Activated naive CD8-positive, alpha-beta T cell treated with anti-CD3 and anti-CD28 coated beads, Interleukin-2, amount 50 U/mL, for 24 hours (primary cell): ENCODE results near the gene RHOBTB1.

Source experiments
- ATAC-seq: fragments of 150-1000 bp; cut with Tn5 transposase; one replicate; pipeline ENCODE4 v1.10.0; 2021
- DNase-seq: peaks from one replicate; pipeline ENCODE4 v3.0.0; 2021
- H3K27ac Mint-ChIP-seq: one replicate; pipeline ENCODE4 v1.8.0; 2021; ENCODE audit warnings: mild to moderate bottlenecking, mixed read lengths
- H3K27me3 Mint-ChIP-seq: one replicate; pipeline ENCODE4 v1.8.0; 2021; ENCODE audit warnings: mixed read lengths
- H3K36me3 Mint-ChIP-seq: one replicate; pipeline ENCODE4 v1.8.0; 2021; ENCODE audit warnings: low read depth, mixed read lengths
- H3K4me1 Mint-ChIP-seq: one replicate; pipeline ENCODE4 v1.8.0; 2021; ENCODE audit warnings: mixed read lengths
- H3K4me3 Mint-ChIP-seq: one replicate; pipeline ENCODE4 v1.8.0; 2021; ENCODE audit warnings: mild to moderate bottlenecking, moderate library complexity, mixed read lengths
- H3K9me3 Mint-ChIP-seq: one replicate; pipeline ENCODE4 v1.8.0; 2021; ENCODE audit warnings: mixed read lengths

RHOBTB1 gene, protein sequence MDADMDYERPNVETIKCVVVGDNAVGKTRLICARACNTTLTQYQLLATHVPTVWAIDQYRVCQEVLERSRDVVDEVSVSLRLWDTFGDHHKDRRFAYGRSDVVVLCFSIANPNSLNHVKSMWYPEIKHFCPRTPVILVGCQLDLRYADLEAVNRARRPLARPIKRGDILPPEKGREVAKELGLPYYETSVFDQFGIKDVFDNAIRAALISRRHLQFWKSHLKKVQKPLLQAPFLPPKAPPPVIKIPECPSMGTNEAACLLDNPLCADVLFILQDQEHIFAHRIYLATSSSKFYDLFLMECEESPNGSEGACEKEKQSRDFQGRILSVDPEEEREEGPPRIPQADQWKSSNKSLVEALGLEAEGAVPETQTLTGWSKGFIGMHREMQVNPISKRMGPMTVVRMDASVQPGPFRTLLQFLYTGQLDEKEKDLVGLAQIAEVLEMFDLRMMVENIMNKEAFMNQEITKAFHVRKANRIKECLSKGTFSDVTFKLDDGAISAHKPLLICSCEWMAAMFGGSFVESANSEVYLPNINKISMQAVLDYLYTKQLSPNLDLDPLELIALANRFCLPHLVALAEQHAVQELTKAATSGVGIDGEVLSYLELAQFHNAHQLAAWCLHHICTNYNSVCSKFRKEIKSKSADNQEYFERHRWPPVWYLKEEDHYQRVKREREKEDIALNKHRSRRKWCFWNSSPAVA

DNA sequence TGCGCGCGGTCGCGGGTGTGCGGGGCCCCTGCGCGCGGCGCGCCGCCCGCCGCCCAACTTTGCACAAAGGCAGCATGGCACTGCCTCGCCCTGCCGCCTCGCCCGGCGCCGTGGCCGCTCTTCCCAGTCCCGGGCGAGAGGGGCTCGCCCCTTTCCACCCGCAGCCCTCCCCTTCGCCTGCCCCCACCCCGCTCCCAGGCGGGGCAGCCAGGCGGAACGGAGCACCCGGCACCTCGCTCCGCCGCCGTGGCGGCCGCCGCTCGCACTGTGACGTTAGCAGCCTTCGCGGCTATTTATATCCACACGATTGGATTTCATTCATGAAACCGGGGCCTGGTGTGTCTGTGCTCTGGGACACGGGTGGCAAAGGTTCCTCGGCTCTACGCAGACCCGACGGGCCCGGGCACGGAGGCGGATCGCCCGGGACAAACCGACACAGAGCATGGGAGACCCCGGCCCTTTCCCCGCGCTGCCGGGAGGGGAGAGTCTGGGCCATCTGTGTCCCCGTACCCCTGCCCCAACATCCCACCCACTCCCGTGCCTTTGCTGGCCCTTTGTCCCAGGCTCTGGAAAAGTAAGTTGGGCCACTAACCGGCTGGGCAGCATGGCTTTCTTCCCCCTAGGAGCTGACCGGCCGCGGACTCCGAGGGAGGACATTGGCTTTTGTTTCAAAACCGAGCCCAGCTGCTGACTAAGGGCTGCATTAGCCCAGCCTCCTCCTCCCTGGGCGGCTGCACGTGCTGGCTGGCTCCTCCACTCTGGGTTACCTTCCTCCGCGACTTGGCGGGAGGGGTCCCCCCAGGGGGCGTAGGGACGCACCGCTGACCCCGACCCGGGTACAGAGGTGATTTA lies at the start of gene RHOBTB1:
TSS of gene RHOBTB1 (minus strand) at position 128 of the 852 bp plus-strand sequence. CDS start 32,643 bp downstream, outside the sequence.
- H3K4me3 Mint-ChIP-seq = peak within 1 kb of the TSS; percentile 58
- no peaks in the 10 kb centered on the region for H3K36me3 Mint-ChIP-seq
- DNase-seq (peak; percentile 40), ATAC-seq (peak; percentile 61)
- peaks cover 44% of the 10 kb centered on the region for H3K27me3 Mint-ChIP-seq
- H3K4me1 Mint-ChIP-seq = peaks cover 6% of the 10 kb centered on the region
- no peaks in the 10 kb centered on the region for H3K9me3 Mint-ChIP-seq
- no peak within 1 kb of the TSS for H3K27ac Mint-ChIP-seq

DNA sequence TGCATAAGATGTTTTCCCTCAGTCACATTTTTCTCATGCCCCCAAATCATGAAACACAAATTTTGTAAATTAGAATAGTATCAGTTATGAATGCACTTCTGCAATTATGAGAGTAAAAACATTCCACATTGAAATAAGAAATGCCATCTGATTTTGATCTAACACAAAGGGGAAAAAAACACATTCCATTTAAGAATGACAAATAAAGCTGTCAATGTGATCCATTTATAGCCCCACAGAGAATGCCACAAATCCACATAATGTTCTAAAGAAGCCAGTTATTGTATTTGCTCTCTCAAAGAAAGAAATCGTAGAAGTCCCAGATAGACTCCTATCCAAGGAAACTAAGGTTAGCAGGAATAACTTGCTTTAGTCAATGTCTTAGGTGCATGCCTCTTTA lies 48.7 kb upstream of the RHOBTB1 start:
- no peaks in the 10 kb centered on the region for H3K9me3 Mint-ChIP-seq
- DNase-seq = no peak

DNA sequence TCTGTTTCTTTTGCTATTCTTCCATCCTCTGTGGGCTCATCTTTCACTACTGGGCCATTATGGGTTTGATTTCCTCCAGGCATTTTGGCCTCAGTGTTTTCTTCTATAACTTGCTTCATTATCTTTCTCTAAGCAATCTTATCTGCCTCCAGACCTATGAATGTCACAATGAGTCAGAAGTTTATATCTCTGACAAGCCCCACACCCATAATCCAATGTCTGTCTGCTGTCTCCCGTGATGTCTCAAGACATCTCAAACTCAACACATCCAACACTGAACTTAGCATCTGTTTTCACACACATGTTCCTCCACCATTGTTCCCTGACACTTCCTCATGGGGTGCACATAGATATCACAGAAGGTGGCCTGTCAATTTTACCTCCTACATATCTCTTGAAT lies 46.7 kb upstream of the RHOBTB1 start:
- no peak for ATAC-seq
- no peak overlapping the region for H3K27ac Mint-ChIP-seq
- no peak overlapping the region for H3K4me3 Mint-ChIP-seq
- H3K36me3 Mint-ChIP-seq = no peaks in the 10 kb centered on the region
- DNase-seq = no peak
- H3K4me1 Mint-ChIP-seq = peaks cover 6% of the 10 kb centered on the region
- no peaks in the 10 kb centered on the region for H3K9me3 Mint-ChIP-seq
- peaks cover 4% of the 10 kb centered on the region for H3K27me3 Mint-ChIP-seq

More for the DNA sequence above, 48.7 kb upstream of the RHOBTB1 start:
- H3K4me3 Mint-ChIP-seq = no peak overlapping the region
- no peak overlapping the region for H3K27ac Mint-ChIP-seq
- H3K36me3 Mint-ChIP-seq = no peaks in the 10 kb centered on the region
- ATAC-seq = no peak
- H3K4me1 Mint-ChIP-seq = peaks cover 6% of the 10 kb centered on the region
- no peaks in the 10 kb centered on the region for H3K27me3 Mint-ChIP-seq

DNA sequence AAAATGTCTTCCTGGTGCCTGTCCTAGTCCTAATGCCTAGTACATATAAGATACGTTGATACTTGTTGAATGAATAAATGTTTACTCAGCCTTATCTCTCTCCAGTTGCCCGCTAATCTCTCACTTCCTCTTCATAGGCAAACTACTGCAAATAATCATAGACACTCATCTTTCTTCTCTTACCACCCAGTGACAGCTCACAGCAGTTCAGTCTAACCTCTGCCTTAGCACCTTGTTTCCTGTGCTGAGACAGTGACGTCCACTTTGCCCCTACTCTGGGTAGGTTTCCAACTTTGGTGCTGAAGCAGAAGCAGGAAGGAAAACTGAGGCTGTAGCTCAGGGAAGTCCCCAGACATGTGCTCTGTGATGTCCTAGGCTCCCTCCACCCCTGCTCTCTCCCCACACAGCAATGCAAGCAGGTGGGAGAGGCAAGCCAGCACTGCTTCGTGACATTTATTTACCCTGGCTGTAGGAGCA lies 45.5 kb upstream of the RHOBTB1 start:
- Mint-ChIP-seq H3K27me3 (peaks cover 4% of the 10 kb centered on the region), H3K27ac (no peak overlapping the region), H3K36me3 (no peaks in the 10 kb centered on the region), H3K4me3 (no peak overlapping the region), H3K9me3 (no peaks in the 10 kb centered on the region), H3K4me1 (peaks cover 6% of the 10 kb centered on the region)
- ATAC-seq (peak; percentile 57), DNase-seq (peak; percentile 5)

DNA sequence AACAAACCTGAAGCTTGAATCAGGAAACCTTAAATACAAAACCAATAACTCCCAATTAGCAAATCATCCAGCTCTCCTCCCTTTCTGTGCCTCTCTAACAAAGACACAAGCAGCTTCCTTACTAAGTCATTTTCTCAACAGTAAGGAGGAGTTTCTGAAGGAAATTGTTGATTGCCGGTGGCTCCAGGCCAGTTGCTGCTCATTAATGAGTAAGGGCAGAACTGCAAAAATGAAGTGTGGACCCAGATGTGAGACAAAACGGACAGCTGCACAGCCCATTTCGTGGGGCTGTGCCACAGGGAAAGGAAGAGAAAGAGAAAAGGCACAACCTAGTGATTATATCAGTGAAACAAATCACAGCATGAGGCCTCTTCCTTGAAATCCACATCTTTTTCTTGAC lies 42.8 kb upstream of the RHOBTB1 start:
- no peak overlapping the region for H3K4me3 Mint-ChIP-seq
- H3K27ac Mint-ChIP-seq = no peak overlapping the region
- DNase-seq = no peak
- H3K9me3 Mint-ChIP-seq = no peaks in the 10 kb centered on the region
- H3K4me1 Mint-ChIP-seq = peaks cover 6% of the 10 kb centered on the region
- H3K27me3 Mint-ChIP-seq = peaks cover 4% of the 10 kb centered on the region
- no peak for ATAC-seq
- no peaks in the 10 kb centered on the region for H3K36me3 Mint-ChIP-seq

DNA sequence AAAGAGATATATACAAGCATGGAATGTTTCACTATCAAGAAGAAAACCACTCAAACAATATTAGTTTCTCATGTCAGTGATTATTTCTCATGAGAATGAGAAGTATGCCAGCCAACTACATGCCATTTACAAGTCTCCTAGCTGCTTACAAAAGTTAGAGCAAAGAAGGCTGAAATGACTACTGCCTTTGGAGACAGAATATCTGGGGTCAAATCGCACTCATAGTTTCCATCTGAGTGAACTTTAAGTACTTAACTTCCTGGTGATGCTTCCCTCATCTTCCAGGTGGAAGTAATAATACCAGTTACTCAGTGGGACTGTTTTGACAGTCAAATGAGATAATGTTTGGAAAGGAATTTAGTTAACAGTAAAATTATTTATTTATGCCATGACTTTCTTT lies 42.0 kb upstream of the RHOBTB1 start:
- no peak overlapping the region for H3K27ac Mint-ChIP-seq
- H3K36me3 Mint-ChIP-seq = no peaks in the 10 kb centered on the region
- peaks cover 6% of the 10 kb centered on the region for H3K4me1 Mint-ChIP-seq
- H3K27me3 Mint-ChIP-seq = peaks cover 4% of the 10 kb centered on the region
- H3K9me3 Mint-ChIP-seq = no peaks in the 10 kb centered on the region
- ATAC-seq (no peak), DNase-seq (no peak)
- H3K4me3 Mint-ChIP-seq = no peak overlapping the region

DNA sequence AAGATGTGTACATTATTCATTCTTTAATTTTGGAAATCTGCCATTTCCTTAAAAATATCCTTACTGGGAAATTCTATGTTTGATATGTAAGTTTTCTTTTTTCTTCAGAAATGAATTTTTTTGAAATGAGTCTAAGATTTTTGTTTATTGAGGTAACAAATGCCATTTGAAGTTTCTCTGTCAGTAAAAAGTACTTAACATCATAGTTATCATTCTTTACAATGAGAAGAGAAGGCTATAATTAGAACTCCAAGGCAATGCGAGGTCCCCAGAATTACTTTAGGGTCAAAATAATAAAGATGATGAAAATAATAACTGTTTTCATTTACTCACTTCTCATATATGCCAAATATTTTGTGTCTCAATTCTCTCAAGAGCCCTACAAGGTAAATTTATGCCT lies 37.0 kb upstream of the RHOBTB1 start:
- Mint-ChIP-seq H3K4me3 (no peak overlapping the region), H3K36me3 (no peaks in the 10 kb centered on the region), H3K9me3 (no peaks in the 10 kb centered on the region), H3K4me1 (peaks cover 3% of the 10 kb centered on the region), H3K27ac (no peak overlapping the region), H3K27me3 (peaks cover 13% of the 10 kb centered on the region)
- DNase-seq (no peak), ATAC-seq (no peak)

DNA sequence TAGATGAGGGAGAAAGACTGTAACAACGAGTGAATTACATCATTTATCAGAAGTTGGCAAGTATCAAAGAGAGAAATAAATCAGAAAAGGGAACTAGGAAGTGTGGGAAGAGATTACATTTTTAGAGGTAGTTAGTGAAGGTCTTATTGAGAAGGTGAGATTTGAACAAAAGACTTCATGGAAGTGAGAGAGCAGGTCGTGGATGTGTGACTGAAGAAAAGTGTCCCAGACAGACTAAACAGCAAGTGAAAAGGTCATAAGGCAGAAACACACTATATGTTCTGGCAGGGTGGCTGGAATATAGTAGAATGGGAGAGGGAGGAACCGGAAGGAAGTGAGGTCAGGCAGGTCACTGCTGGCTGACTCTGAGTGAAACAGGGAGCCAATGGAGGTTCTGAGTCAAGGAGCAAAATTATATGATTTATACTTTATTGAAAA lies 35.7 kb upstream of the RHOBTB1 start:
- no peak for DNase-seq
- Mint-ChIP-seq H3K36me3 (no peaks in the 10 kb centered on the region), H3K4me1 (peaks cover 14% of the 10 kb centered on the region), H3K4me3 (no peak overlapping the region), H3K27me3 (peaks cover 13% of the 10 kb centered on the region), H3K9me3 (no peaks in the 10 kb centered on the region), H3K27ac (no peak overlapping the region)
- ATAC-seq = no peak

DNA sequence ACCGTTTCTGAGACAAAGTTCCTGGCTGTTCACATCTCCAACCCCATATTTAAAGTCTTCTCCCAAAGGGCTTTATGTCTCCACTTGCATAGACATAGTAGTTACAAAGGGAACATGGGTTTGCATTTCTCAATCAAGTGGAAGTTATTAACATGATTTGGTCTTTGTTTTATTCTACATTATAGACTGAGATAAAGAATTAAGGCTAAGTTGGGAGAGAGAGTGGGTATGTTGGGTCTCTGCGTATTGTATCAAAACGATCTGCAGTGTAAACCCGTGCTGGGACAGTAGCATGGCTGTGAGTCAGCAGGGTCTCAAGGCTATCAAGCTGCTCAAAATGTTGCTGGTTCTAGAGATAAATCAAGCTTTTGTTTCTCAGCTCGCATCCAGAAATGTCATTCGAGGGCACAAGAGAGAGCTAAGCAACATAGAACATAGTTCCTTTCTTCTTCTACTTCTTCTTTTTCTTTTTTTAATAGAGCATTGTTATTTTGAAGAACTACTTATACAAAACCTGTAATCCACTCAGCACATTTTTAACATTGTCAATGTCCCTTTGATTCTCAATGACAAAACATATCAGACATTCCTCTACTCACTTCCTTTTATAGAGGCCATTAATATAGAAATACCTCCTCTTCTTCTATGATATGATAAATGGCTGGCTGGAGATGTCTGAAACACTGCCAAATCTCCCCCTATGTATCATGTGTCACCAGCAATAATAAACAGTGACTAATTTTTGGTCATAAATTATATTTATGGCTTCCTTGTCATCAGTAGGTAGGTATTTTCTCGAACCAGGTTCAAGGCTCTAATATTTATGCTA lies 34.5 kb upstream of the RHOBTB1 start:
- Mint-ChIP-seq H3K36me3 (no peaks in the 10 kb centered on the region), H3K4me3 (no peak overlapping the region), H3K9me3 (no peaks in the 10 kb centered on the region), H3K4me1 (peaks cover 22% of the 10 kb centered on the region), H3K27me3 (peaks cover 13% of the 10 kb centered on the region), H3K27ac (no peak overlapping the region)
- no peak for ATAC-seq
- no peak for DNase-seq

DNA sequence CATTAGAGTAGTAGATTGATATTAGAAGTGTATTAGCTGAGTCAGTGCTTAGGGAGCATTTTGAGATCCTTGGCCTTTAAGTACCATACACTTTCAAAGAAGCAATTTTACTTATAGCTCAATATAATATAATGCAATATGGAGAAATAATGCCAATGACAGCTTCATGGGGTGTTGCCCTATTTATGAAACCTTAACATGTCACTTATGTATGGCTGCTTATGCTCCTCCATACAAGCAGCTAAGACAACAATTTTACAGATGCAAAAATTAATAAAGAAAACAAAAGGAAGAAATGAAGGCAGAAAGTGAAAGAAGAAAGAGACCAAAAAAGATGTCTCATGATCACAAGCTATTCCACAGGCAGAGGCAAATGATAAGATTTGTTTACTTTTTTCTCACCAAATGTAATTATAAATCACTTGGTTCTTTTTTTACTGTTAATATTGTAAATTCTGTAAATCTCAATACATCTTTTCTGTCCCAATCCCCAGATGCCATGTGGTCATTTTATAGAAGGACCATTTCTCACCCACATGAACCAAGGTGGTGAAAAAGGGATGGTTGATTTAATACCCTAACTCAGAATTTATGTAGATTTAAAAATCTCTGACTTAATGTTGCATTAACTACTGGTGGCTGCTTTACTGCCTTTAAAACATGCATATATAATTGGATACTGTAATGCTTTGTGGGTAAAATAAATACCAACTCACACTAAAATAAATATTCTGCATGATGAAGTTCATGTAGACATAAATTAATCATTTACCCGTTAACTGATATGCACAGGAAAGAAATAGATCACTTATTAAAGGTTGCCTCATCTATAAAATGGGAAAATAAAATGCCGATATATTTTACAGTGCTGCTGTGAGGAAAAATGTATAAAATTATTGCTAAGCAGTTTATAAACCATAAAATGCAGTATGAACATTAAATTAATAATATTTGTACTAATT lies 33.5 kb upstream of the RHOBTB1 start:
- Mint-ChIP-seq H3K36me3 (no peaks in the 10 kb centered on the region), H3K4me1 (peaks cover 24% of the 10 kb centered on the region)

DNA sequence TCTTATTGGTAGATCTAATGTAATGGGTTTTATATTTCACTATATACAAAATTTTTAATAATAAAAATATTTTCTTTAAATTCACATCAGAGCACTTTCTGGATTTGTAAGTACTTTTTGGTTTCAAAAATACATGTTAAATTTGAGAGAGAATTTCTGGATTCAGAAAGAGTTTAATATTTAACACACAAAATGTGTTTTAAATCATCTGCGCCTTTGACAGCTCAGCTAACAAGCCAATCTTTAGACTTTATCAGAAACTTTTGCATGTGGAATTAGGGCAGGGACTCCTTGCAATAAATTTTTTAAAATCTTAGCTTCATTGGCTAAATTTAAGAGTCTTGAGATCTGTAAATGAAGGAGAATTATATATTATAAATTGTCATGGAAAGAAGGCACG lies 32.7 kb upstream of the RHOBTB1 start:
- ATAC-seq (no peak), DNase-seq (no peak)
- no peaks in the 10 kb centered on the region for H3K9me3 Mint-ChIP-seq
- H3K36me3 Mint-ChIP-seq = no peaks in the 10 kb centered on the region
- H3K27me3 Mint-ChIP-seq = peaks cover 13% of the 10 kb centered on the region
- H3K4me1 Mint-ChIP-seq = peaks cover 24% of the 10 kb centered on the region
- no peak overlapping the region for H3K27ac Mint-ChIP-seq
- H3K4me3 Mint-ChIP-seq = no peak overlapping the region

More for the DNA sequence above, 33.5 kb upstream of the RHOBTB1 start:
- peaks cover 13% of the 10 kb centered on the region for H3K27me3 Mint-ChIP-seq
- no peaks in the 10 kb centered on the region for H3K9me3 Mint-ChIP-seq
- no peak for ATAC-seq
- no peak for DNase-seq
- H3K27ac Mint-ChIP-seq = no peak overlapping the region
- no peak overlapping the region for H3K4me3 Mint-ChIP-seq

DNA sequence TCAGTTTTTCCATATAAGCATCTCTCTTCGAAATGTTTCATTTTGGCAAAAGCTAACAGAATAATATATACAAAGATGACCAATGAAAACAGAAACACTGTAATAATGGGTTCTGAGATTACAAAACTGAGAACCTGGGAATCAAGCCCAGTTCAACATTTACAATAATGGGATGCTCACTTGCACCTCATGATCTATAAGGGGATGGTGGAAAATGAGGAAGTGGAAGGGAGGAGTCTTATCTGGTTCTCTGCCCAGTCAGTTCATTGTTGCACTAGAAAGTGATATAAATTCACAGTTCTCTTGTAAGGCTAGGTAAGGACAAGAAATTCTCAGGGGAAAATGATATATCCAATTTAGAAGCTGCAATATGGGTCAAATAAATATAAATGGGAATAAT lies 31.7 kb upstream of the RHOBTB1 start:
- H3K4me1 Mint-ChIP-seq = peaks cover 24% of the 10 kb centered on the region
- H3K4me3 Mint-ChIP-seq = no peak overlapping the region
- peaks cover 17% of the 10 kb centered on the region for H3K27me3 Mint-ChIP-seq
- no peak for DNase-seq
- no peaks in the 10 kb centered on the region for H3K36me3 Mint-ChIP-seq
- ATAC-seq = no peak
- H3K27ac Mint-ChIP-seq = no peak overlapping the region
- no peaks in the 10 kb centered on the region for H3K9me3 Mint-ChIP-seq
